Measurements from ENCODE around the gene UBE2D1.
A peak's percentile ranks its signal among the peaks of the same experiment; 100 is the strongest.

Gene UBE2D1

DNA sequence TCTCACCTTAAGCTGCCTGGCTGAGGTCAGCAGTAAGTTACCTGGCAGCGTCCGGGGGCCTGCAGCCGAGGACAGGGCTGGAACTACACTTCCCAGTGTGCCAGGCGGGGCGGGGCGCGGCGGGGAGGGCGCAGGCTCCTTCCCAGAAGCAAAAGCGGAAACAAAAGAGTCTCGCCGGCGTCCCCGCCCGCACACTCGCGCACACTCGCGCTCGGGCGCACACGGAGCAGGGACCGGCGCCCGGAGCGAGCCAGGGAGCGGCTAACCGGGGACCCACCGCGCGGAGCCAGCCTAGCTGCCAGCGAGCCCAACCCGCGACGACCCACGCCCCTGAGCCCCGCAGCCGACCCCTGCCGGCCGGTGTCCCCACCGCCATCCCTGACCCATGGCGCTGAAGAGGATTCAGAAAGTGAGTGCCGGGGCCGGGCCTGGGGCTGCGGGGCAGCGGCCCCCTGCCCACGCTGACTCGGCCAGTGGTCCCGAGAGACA lies at the start of gene UBE2D1:
TSS of gene UBE2D1 (plus strand) at position 190 of the 489 bp plus-strand sequence. CDS start at position 386, 196 bp downstream.
- H3K4me1 Mint-ChIP-seq (ENCODE audit: low read depth): peaks cover 19% of the 10 kb centered on the region
- peaks cover 6% of the 10 kb centered on the region for H3K36me3 Mint-ChIP-seq (ENCODE audit: low read depth)
- H3K27me3 Mint-ChIP-seq (ENCODE audit: low read depth): peaks cover 12% of the 10 kb centered on the region

GRCh38 chr10:58291538-58292174 lies 43.1 kb upstream of the UBE2D1 start:
- Mint-ChIP-seq H3K9me3 (no peaks in the 10 kb centered on the region), H3K36me3 (ENCODE audit: low read depth) (peaks cover 9% of the 10 kb centered on the region), H3K4me3 (no peak overlapping the region), H3K27me3 (ENCODE audit: low read depth) (no peaks in the 10 kb centered on the region), H3K27ac (no peak overlapping the region), H3K4me1 (ENCODE audit: low read depth) (peaks cover 3% of the 10 kb centered on the region)
- DNase-seq (ENCODE audit: low spot score): no peak

More for the DNA sequence above, at the start of gene UBE2D1:
- Mint-ChIP-seq H3K9me3 (no peaks in the 10 kb centered on the region), H3K4me3 (peak within 1 kb of the TSS; percentile 94), H3K27ac (peak within 1 kb of the TSS; percentile 78)
- DNase-seq (ENCODE audit: low spot score): peak; percentile 76

DNA sequence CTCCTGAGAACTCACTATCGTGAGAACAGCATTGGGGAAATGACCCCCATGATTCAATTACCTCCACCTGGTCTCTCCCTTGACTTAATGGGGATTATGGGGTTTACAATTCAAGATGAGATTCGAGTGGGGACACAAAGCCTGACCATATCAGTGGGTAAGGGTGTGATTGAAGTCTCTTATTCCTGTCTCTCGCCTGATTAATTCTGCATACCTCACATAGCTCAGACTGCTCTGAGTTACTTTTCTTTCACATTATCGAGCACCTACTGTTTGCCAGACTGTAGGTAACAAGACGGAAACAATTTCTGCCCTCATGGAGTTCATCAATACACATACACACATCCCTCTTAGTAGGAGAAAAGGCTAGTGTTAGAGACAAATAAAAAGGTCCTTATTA lies 40.8 kb upstream of the UBE2D1 start:
- peaks cover 2% of the 10 kb centered on the region for H3K4me1 Mint-ChIP-seq (ENCODE audit: low read depth)
- no peak for DNase-seq (ENCODE audit: low spot score)
- H3K27ac Mint-ChIP-seq: no peak overlapping the region
- H3K4me3 Mint-ChIP-seq: no peak overlapping the region
- H3K27me3 Mint-ChIP-seq (ENCODE audit: low read depth): no peaks in the 10 kb centered on the region
- H3K9me3 Mint-ChIP-seq: no peaks in the 10 kb centered on the region
- peaks cover 9% of the 10 kb centered on the region for H3K36me3 Mint-ChIP-seq (ENCODE audit: low read depth)

DNA sequence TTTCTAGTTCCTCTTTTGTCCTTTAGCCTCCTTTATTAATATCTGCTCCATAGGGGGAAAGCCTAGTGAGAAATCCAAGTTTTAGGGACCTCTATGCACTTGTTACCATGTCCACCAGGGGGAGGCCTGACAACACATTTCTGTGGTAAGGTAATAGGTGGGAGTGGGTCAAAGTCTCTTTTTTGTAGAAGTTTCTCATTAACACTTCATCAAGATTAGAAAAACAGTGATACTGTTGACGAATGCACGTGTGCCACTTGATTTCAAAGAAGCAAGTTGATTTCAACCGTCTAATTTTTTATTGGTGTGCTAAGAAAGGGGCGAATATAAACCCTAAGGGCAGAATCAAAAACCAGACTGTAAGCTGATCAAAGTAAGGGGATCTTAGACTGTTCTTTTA lies 35.2 kb upstream of the UBE2D1 start:
- DNase-seq (ENCODE audit: low spot score): peak; percentile 23
- Mint-ChIP-seq H3K9me3 (no peaks in the 10 kb centered on the region), H3K4me1 (ENCODE audit: low read depth) (no peaks in the 10 kb centered on the region), H3K36me3 (ENCODE audit: low read depth) (no peaks in the 10 kb centered on the region), H3K27me3 (ENCODE audit: low read depth) (peaks cover 14% of the 10 kb centered on the region), H3K4me3 (no peak overlapping the region), H3K27ac (no peak overlapping the region)

GRCh38 chr10:58300676-58301075 lies 34.1 kb upstream of the UBE2D1 start:
- no peaks in the 10 kb centered on the region for H3K4me1 Mint-ChIP-seq (ENCODE audit: low read depth)
- no peak overlapping the region for H3K27ac Mint-ChIP-seq
- peaks cover 14% of the 10 kb centered on the region for H3K27me3 Mint-ChIP-seq (ENCODE audit: low read depth)
- H3K9me3 Mint-ChIP-seq: no peaks in the 10 kb centered on the region
- no peaks in the 10 kb centered on the region for H3K36me3 Mint-ChIP-seq (ENCODE audit: low read depth)
- DNase-seq (ENCODE audit: low spot score): no peak
- no peak overlapping the region for H3K4me3 Mint-ChIP-seq

- no peak for DNase-seq (ENCODE audit: low spot score)
- no peaks in the 10 kb centered on the region for H3K36me3 Mint-ChIP-seq (ENCODE audit: low read depth)
- no peaks in the 10 kb centered on the region for H3K4me1 Mint-ChIP-seq (ENCODE audit: low read depth)
- no peak overlapping the region for H3K4me3 Mint-ChIP-seq
- H3K9me3 Mint-ChIP-seq: no peaks in the 10 kb centered on the region
- no peak overlapping the region for H3K27ac Mint-ChIP-seq
- peaks cover 22% of the 10 kb centered on the region for H3K27me3 Mint-ChIP-seq (ENCODE audit: low read depth)
Observed at GRCh38 chr10:58302254-58302653, 32.6 kb upstream of the UBE2D1 start.

DNA sequence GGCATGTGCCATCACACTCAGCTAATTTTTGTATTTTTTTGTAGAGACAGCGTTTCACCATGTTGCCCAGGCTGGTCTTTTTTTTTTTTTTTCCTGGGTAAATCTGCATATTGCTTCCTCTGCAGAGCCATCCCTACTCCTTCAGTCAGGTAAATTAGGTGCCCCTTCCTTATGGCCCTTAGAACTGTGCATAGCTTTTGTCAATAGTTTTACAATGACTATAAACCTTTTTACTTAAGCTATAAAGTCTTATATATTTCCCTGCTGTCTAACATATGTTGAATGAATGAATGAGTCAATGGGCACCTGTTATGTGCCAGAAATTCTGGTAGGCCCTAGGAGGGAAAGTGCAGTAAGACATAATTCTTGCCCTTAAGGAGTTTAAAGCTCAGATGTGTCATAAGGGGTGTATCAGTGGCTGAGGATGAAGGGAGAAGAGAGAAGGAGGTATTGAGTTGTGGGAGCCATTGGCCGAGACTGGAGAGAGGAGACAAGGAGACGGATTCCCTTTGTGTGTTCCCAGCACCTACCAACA lies 30.6 kb upstream of the UBE2D1 start:
- DNase-seq (ENCODE audit: low spot score): no peak
- Mint-ChIP-seq H3K9me3 (no peaks in the 10 kb centered on the region), H3K27ac (no peak overlapping the region), H3K4me1 (ENCODE audit: low read depth) (no peaks in the 10 kb centered on the region), H3K36me3 (ENCODE audit: low read depth) (no peaks in the 10 kb centered on the region), H3K27me3 (ENCODE audit: low read depth) (peaks cover 22% of the 10 kb centered on the region), H3K4me3 (no peak overlapping the region)

- H3K9me3 Mint-ChIP-seq: no peaks in the 10 kb centered on the region
- no peaks in the 10 kb centered on the region for H3K36me3 Mint-ChIP-seq (ENCODE audit: low read depth)
- no peak overlapping the region for H3K27ac Mint-ChIP-seq
- DNase-seq (ENCODE audit: low spot score): no peak
- H3K4me1 Mint-ChIP-seq (ENCODE audit: low read depth): no peaks in the 10 kb centered on the region
- H3K27me3 Mint-ChIP-seq (ENCODE audit: low read depth): peaks cover 24% of the 10 kb centered on the region
- no peak overlapping the region for H3K4me3 Mint-ChIP-seq
Observed at GRCh38 chr10:58305821-58306220, 29.0 kb upstream of the UBE2D1 start.

DNA sequence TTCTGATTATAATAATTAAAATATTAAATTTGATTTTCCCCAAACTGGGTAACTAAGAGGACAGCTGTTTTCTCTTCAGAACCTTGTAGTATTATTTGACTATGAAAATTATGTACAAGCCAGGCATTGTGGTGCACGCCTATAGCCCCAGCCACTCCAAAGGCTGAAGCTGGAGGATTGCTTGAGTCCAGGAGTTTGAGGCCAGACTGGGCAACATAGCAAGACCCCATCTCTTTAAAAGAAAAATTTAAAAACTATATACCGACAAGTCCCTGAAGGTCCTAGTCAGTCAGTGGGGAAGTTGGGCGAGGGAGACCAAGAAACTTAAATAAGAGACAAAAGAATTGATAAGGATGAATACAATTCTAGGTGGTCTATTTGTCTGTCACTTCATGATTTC lies 27.1 kb upstream of the UBE2D1 start:
- Mint-ChIP-seq H3K4me3 (no peak overlapping the region), H3K36me3 (ENCODE audit: low read depth) (no peaks in the 10 kb centered on the region), H3K27me3 (ENCODE audit: low read depth) (peaks cover 22% of the 10 kb centered on the region), H3K27ac (no peak overlapping the region), H3K4me1 (ENCODE audit: low read depth) (no peaks in the 10 kb centered on the region), H3K9me3 (no peaks in the 10 kb centered on the region)
- DNase-seq (ENCODE audit: low spot score): no peak

GRCh38 chr10:58311026-58311425 lies 23.8 kb upstream of the UBE2D1 start:
- Mint-ChIP-seq H3K4me1 (ENCODE audit: low read depth) (no peaks in the 10 kb centered on the region), H3K4me3 (no peak overlapping the region), H3K27ac (no peak overlapping the region), H3K9me3 (no peaks in the 10 kb centered on the region), H3K36me3 (ENCODE audit: low read depth) (no peaks in the 10 kb centered on the region), H3K27me3 (ENCODE audit: low read depth) (peaks cover 21% of the 10 kb centered on the region)
- DNase-seq (ENCODE audit: low spot score): no peak

DNA sequence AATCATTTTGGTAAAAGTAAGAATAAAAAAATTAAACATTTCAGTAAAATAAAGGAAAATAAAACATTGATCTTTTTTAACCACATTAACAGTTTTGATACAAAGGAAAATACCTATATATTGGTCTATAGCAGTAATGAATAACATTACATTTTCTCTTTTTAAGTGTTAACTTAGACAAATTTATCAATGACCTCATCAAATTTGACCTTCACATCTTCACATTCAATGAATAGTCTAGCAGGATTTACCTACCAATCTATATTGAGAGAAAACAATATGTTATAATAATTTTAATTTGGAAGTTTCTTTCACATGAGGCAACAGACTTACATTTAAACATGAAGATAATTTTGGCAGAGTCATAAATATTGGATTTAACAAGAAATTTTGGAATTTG lies 17.9 kb upstream of the UBE2D1 start:
- Mint-ChIP-seq H3K4me1 (ENCODE audit: low read depth) (no peaks in the 10 kb centered on the region), H3K27ac (no peak overlapping the region), H3K9me3 (no peaks in the 10 kb centered on the region), H3K27me3 (ENCODE audit: low read depth) (peaks cover 14% of the 10 kb centered on the region), H3K4me3 (no peak overlapping the region), H3K36me3 (ENCODE audit: low read depth) (no peaks in the 10 kb centered on the region)
- DNase-seq (ENCODE audit: low spot score): no peak

- Mint-ChIP-seq H3K4me1 (ENCODE audit: low read depth) (peaks cover 9% of the 10 kb centered on the region), H3K9me3 (no peaks in the 10 kb centered on the region), H3K27me3 (ENCODE audit: low read depth) (peaks cover 11% of the 10 kb centered on the region), H3K36me3 (ENCODE audit: low read depth) (no peaks in the 10 kb centered on the region), H3K27ac (no peak overlapping the region), H3K4me3 (no peak overlapping the region)
- no peak for DNase-seq (ENCODE audit: low spot score)
Observed at GRCh38 chr10:58318346-58318745, 16.5 kb upstream of the UBE2D1 start.

- Mint-ChIP-seq H3K36me3 (ENCODE audit: low read depth) (no peaks in the 10 kb centered on the region), H3K4me3 (no peak overlapping the region), H3K27ac (no peak overlapping the region), H3K27me3 (ENCODE audit: low read depth) (peaks cover 11% of the 10 kb centered on the region), H3K9me3 (no peaks in the 10 kb centered on the region), H3K4me1 (ENCODE audit: low read depth) (peaks cover 9% of the 10 kb centered on the region)
- no peak for DNase-seq (ENCODE audit: low spot score)
Observed at GRCh38 chr10:58319599-58319998, 15.2 kb upstream of the UBE2D1 start.

DNA sequence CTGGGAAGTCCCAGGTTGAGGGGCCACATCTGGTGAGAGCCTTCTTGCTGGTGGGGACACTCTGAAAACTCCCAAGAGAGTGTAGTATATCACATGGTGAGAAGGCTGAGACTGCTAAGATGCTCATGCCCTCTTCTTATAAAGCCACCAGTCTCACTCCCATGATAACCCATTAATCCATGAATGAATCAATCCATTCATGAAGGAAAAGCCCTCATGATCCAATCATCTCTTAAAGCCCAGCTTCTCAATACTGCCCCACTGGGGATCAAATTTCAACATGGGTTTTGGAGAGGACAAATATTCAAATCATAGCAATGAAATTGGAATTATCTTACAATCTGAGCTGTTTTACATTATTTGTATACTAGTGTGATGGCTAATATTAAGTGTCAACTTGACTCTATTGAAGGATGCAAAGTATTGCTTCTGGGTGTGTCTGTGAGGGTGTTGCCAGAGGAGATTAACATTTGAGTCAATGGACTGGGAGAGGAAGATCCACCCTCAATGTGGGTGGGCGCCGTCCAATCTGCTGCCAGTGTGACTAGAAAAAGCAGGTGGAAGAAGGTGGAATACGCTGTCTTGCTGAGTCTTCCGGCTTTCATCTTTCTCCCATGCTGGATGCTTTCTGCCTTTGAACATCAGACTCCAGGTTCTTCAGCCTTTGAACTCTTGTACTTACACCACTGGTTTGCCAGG lies 14.3 kb upstream of the UBE2D1 start:
- Mint-ChIP-seq H3K36me3 (ENCODE audit: low read depth) (no peaks in the 10 kb centered on the region), H3K27me3 (ENCODE audit: low read depth) (peaks cover 4% of the 10 kb centered on the region), H3K9me3 (no peaks in the 10 kb centered on the region), H3K4me3 (no peak overlapping the region), H3K4me1 (ENCODE audit: low read depth) (peaks cover 9% of the 10 kb centered on the region), H3K27ac (no peak overlapping the region)
- no peak for DNase-seq (ENCODE audit: low spot score)
